ENCODE measurements around the gene POLD4.

GRCh38 chr11:67345920-67346819, 7.2 kb downstream of the POLD4 start:
- TF ChIP-seq EZH2 (IDR thresholded peaks at IDR 0.05; ENCODE audit: insufficient read depth, poor library complexity, severe bottlenecking) = no peak
- TF ChIP-seq EZH2phosphoT487 (IDR thresholded peaks at IDR 0.05; ENCODE audit: insufficient read depth, low read depth) = no peak

All from GM23248 (cell line).